HG03039 (cell line): Measurements from ENCODE around the gene RFPL4AL1.

Source experiments
- ATAC-seq: cut with Tn5 transposase; IDR thresholded peaks from one replicate; pipeline ENCODE4 v1.9.1; 2021; ENCODE audit warnings: mild to moderate bottlenecking, moderate library complexity; ENCODE audit not compliant: unreplicated experiment

RFPL4AL1 gene

DNA sequence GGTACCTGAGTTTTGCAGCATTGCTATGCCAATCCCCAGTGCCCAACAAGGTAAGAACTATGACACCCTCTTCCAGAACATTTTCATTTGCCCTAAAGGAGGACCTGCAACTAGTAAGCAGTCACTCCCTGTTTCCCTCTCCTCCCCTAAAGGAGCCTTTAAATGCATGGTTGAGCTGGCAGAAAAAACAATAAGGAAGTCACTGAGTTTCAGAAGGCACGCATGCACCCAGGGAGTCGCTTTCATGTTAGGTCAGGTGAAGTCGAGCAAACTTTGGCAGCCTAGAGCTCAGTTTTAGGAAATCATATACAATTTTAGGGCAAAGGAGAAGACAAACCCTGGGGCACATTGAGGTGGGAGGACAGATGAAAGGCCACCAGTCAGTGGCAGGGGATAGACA lies 51.1 kb downstream of the RFPL4AL1 start:
- no peak for ATAC-seq
